GM23338 (cell line): ENCODE results near the gene AKAP7. TPM values are rescaled to one million over a fixed set of nuclear protein-coding genes. Genes with fewer than 3 reads are reported as not detected.

Experiments
- ATAC-seq: fragments of 200-7000 bp; cut with Tn5 transposase; 3 replicates; pipeline ENCODE4 v1.9.1; 2020
- DNase-seq: peaks from one replicate; pipeline ENCODE4 v3.0.0-alpha.2; 2015; ENCODE audit warnings: low spot score
- H2AFZ ChIP-seq: fragments of 200-600 bp; sonication (generic); 2 replicates; pipeline ENCODE4 v1.8.0; 2016; ENCODE audit warnings: antibody characterized with exemption, mild to moderate bottlenecking, moderate library complexity
- H3F3A ChIP-seq: fragments of 200-600 bp; sonication (generic); replicated peaks from 2 replicates; pipeline ENCODE4 v1.8.0; 2017; ENCODE audit warnings: antibody characterized with exemption, mixed run types, low read depth
- H3K27ac ChIP-seq: fragments of 200-600 bp; sonication (generic); 2 replicates; pipeline ENCODE4 v1.6.1; 2016; ENCODE audit warnings: low read depth
- H3K27me3 ChIP-seq: fragments of 200-600 bp; sonication (generic); 2 replicates; pipeline ENCODE4 v1.8.0; 2016; ENCODE audit warnings: mild to moderate bottlenecking, mixed run types, moderate library complexity; ENCODE audit not compliant: insufficient read depth
- H3K36me3 ChIP-seq: fragments of 200-600 bp; sonication (generic); 2 replicates; pipeline ENCODE4 v1.8.0; 2016; ENCODE audit warnings: mild to moderate bottlenecking; ENCODE audit not compliant: insufficient read depth
- H3K4me1 ChIP-seq: fragments of 200-600 bp; sonication (generic); 2 replicates; pipeline ENCODE4 v1.8.0; 2016; ENCODE audit warnings: mild to moderate bottlenecking, moderate library complexity; ENCODE audit not compliant: insufficient read depth
- H3K4me2 ChIP-seq: fragments of 200-600 bp; sonication (generic); 2 replicates; pipeline ENCODE4 v1.7.1; 2017; ENCODE audit warnings: mixed run types
- H3K4me3 ChIP-seq: fragments of 200-600 bp; sonication (generic); 2 replicates; pipeline ENCODE4 v1.6.1; 2016; ENCODE audit warnings: mixed run types
- H3K79me2 ChIP-seq: fragments of 200-600 bp; sonication (generic); replicated peaks from 2 replicates; pipeline ENCODE4 v1.8.0; 2017; ENCODE audit warnings: mild to moderate bottlenecking; ENCODE audit not compliant: insufficient read depth
- H3K9me2 ChIP-seq: fragments of 200-600 bp; sonication (generic); 2 replicates; pipeline ENCODE4 v1.8.0; 2017; ENCODE audit not compliant: insufficient read depth
- H4K20me1 ChIP-seq: fragments of 200-600 bp; sonication (generic); replicated peaks from 2 replicates; pipeline ENCODE4 v1.8.0; 2017; ENCODE audit warnings: mild to moderate bottlenecking; ENCODE audit not compliant: insufficient read depth
- H3K27ac Mint-ChIP-seq: 2 replicates; pipeline ENCODE4 v1.8.0; 2020; ENCODE audit warnings: inconsistent platforms, mild to moderate bottlenecking, moderate library complexity, mixed read lengths
- H3K27me3 Mint-ChIP-seq: 3 replicates; pipeline ENCODE4 v1.8.0; 2022; ENCODE audit warnings: low read depth, mild to moderate bottlenecking, moderate library complexity, mixed read lengths, inconsistent platforms; ENCODE audit not compliant: insufficient read depth, poor library complexity
- H3K36me3 Mint-ChIP-seq: 3 replicates; pipeline ENCODE4 v1.8.0; 2021; ENCODE audit warnings: low read depth, mild to moderate bottlenecking, inconsistent platforms, moderate library complexity, mixed read lengths
- H3K4me1 Mint-ChIP-seq: 3 replicates; pipeline ENCODE4 v1.8.0; 2020; ENCODE audit warnings: mild to moderate bottlenecking, inconsistent platforms, mixed read lengths
- H3K4me3 Mint-ChIP-seq: 3 replicates; pipeline ENCODE4 v1.8.0; 2021; ENCODE audit warnings: moderate library complexity, mild to moderate bottlenecking, inconsistent platforms, mixed read lengths
- H3K9me3 Mint-ChIP-seq: 3 replicates; pipeline ENCODE4 v1.8.0; 2020; ENCODE audit warnings: moderate library complexity, mild to moderate bottlenecking, inconsistent platforms, mixed read lengths
- CTCF ChIP-seq, 2 experiments: fragments of 200-600 bp in 1 of 2; sonication (generic) in 1 of 2; conservative IDR thresholded peaks; 2 replicates each; pipeline versions ENCODE4 v1.5.1 to v1.6.1; 2016 to 2017; ENCODE audit warnings: antibody characterized with exemption in 2 of 2, low read depth in 2 of 2, mild to moderate bottlenecking in 2 of 2, moderate library complexity in 1 of 2
- EZH2phosphoT487 ChIP-seq: fragments of 200-600 bp; sonication (generic); IDR thresholded peaks from one replicate; pipeline ENCODE4 v1.8.1; 2018; ENCODE audit warnings: antibody characterized with exemption; ENCODE audit not compliant: unreplicated experiment
- POLR2AphosphoS5 ChIP-seq: IDR thresholded peaks from 2 replicates; pipeline ENCODE4 v1.6.1; 2016; ENCODE audit warnings: antibody characterized with exemption, low read depth
- STAT1 ChIP-seq: IDR thresholded peaks from one replicate; pipeline ENCODE4 v1.6.1; 2016; ENCODE audit warnings: antibody characterized with exemption; ENCODE audit not compliant: unreplicated experiment
- ZNF462 ChIP-seq: fragments of 250-450 bp; sonication (Bioruptor Pico); IDR thresholded peaks from 2 replicates; pipeline ENCODE4 v1.5.0; 2020; ENCODE audit warnings: mild to moderate bottlenecking, moderate library complexity
- polyA plus RNA-seq: library from polyadenylated mRNA; unstranded; fragments of >200 nt; fragmentation: Nextera tagmentation; extraction: Ambion mirVana; gene quantifications from 2 replicates; pipeline ENCODE4 v1.2.1, GENCODE V29; 2016
- total RNA-seq: library from RNA; depleted of rRNA; stranded (reverse); fragments of >200 nt; shearing (Covaris generic); gene quantifications from 2 replicates; pipeline ENCODE4 v1.2.3, GENCODE V29; 2014

AKAP7 gene
- total and polyA plus RNA-seq, 2 experiments from 2014 or later: 12.2 to 20.0 TPM

- TF ChIP-seq ZNF462 (no peak), EZH2phosphoT487 (no peak), STAT1 (no peak), POLR2AphosphoS5 (no peak), CTCF (conservative IDR thresholded peaks at IDR 0.05; ENCODE audit: low read depth in 2 of 2) (no peak)
Observed at GRCh38 chr6:131103296-131103695, 32.0 kb upstream of the AKAP7 start (continued).

GRCh38 chr6:131103901-131104300 is 31.4 kb upstream of the AKAP7 start:
- no peaks in the 10 kb centered on the region for H3K36me3 Mint-ChIP-seq
- Histone ChIP-seq H4K20me1 (no peaks in the 10 kb centered on the region), H3K4me2 (no peak overlapping the region), H3K9me2 (no peaks in the 10 kb centered on the region), H3K27me3 (no peaks in the 10 kb centered on the region), H3K27ac (no peak overlapping the region), H2AFZ (no peak overlapping the region), H3K79me2 (no peaks in the 10 kb centered on the region), H3F3A (no peaks in the 10 kb centered on the region), H3K4me3 (no peak overlapping the region), H3K36me3 (no peaks in the 10 kb centered on the region), H3K4me1 (no peaks in the 10 kb centered on the region)
- peaks cover 9% of the 10 kb centered on the region; the same call in 2 of the 3 replicates for H3K9me3 Mint-ChIP-seq
- ATAC-seq (no peak), DNase-seq (no peak)
- no peak overlapping the region for H3K4me3 Mint-ChIP-seq
- peak overlapping the region; percentile 7; the same call in 1 of the 2 replicates for H3K27ac Mint-ChIP-seq
- H3K4me1 Mint-ChIP-seq: no peaks in the 10 kb centered on the region
- H3K27me3 Mint-ChIP-seq: no peaks in the 10 kb centered on the region
- TF ChIP-seq CTCF (conservative IDR thresholded peaks at IDR 0.05; ENCODE audit: low read depth in 2 of 2) (no peak), ZNF462 (no peak)
